KBM-7 (cell line): ENCODE results near the gene CMTM6.
"Not testable (repeated sequence)": the region's sequence is repeated elsewhere in the genome, so short reads cannot be mapped to it uniquely, and the experiment has no call there.

Source experiments
- DNase-seq: peaks from one replicate; pipeline ENCODE4 v3.0.0-alpha.2; 2015
- in situ Hi-C: fragments of 300-500 bp; cut with MboI; formaldehyde crosslinking; loops from 2 replicates; pipeline ENCODE4 v1.14.3; 2020; ENCODE audit warnings: low sequenced_read_pairs, low pct_unique_long_range_greater_than_20kb, mixed read lengths

CMTM6 gene

DNA sequence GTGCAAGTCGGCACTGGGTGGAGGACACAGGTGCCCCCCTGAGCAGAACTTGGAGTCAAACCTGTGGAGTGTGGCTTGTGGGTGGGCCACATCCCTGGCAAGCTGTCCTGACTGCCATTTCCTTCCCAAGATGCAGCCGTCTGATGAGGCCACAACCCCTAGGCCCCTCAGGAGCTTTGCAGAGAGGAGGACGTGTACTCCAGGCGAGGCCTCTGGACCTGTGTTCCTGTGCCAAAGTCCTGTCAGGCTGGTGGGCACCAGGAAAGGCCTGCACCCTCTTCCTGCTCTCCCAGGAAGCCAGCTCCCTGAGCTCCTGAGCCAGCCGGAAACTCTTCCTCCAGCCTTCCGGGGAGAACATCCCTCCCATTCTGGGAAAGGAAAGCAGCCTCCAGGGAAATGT is 48.5 kb downstream of the CMTM6 start:
- in situ Hi-C loops, result no loop called here
- DNase-seq, result no peak

DNA sequence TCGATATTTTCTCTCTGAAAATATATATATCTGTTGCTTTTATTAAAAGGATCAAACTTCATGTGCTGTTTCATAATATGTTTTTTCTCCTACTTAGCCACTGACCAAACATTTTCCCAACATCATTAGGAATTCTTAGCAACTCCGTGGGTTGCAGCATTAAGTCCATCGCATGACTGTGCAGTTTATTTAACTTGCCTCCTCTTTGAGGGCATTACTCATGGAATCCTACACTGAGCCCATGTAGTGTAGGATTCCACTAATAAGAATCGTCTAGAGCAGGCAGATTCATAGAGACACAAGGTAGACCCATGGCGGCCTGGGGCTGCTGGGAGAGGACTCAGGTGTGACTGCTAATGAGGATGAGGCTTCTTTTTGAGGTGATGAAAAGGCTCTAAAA is 49.3 kb downstream of the CMTM6 start:
- no peak for DNase-seq
- in situ Hi-C loops, result no loop called here

DNA sequence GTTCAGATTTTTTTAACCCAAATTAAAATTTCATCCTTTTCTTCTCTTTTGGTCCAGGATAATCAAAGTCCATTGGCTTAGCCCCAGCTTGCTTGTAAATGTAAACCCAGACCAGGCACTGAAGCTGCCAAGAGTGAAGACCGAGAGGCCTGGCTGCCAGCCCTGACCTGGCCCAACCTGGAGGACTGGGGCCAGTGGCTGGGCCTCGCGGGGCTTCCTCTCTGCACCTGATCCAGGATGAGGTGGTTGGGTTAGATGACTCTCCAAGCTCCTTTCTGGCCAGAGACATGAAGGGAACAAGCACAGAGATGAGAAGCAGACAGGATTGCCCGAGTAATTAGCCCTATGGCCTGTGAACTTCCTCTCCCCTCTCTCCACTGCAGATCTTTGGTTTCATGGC is 50.6 kb downstream of the CMTM6 start:
- DNase-seq, result no peak
- in situ Hi-C loops, result no loop called here

DNA sequence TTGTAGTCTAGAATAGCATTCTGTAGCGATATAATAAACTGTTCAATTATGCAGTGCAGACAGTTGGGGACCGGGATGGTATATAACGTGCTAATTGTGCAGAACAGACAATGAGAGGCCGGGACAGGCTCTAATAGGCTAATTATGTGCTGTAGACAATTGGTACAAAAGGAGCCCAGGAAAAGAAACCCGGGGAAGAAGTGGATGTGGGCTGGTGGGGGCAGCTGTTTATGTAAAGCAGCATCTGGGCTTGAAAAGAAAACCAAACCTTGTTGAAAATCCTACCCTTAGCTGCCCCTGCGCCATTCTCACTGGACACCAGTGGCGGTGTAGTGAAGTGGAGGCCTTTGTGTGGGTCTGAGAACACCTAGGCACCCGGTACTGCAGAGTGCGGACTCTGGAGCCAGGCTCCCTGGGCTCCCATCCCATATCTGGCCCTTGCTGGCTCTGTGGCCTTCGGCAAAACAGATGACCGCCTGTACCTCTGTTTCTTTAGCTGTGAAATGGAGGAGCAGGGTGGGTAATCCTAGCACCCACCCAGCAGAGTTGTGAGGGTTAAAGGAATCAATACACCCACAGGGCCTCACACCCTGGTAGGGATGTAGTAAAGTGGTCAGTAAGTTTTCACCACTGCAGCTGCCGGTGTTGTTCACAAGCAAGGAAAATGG is 51.5 kb downstream of the CMTM6 start:
- DNase-seq, result no peak
- in situ Hi-C loops, result no loop called here

DNA sequence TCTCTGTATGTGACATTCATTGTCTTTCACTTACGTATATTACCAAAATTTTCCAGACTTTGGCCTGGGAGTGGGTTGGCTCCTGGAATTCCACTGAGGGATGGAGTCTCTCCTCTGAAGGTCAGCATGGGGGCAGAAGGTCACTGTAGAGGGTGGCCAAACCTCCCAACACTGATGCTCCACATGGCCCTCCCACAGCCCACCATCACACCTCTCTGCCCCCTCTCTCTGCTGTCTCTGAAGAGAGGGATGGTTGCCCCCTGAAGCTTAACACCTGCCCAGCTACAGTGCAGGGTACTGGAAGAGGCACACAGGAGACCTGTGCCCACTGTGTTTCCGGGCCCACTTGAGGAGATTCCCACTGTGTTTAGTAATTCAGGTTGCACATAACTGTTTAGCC is 52.2 kb downstream of the CMTM6 start:
- no peak for DNase-seq

DNA sequence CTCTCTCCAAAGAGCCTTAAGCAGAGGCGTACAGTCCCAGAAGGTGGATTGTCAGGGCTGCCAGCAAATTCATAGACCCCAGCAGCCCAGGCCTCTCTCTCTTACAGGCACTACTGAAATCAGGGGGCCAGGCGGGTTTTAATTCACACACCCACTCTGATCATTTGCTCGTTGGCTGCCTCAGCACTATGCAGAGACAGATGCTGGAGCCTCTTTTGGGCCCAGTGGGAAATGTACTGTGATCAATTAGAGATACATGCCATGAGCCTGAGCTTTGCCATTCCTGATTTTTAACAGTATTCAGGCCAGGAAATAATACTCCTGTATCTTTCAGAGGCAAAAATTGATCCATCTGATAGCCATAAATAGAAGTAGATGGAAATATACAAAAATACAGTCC is 53.0 kb downstream of the CMTM6 start:
- in situ Hi-C loops, result no loop called here

More for the DNA sequence above, 52.2 kb downstream of the CMTM6 start:
- in situ Hi-C loops, result no loop called here

DNA sequence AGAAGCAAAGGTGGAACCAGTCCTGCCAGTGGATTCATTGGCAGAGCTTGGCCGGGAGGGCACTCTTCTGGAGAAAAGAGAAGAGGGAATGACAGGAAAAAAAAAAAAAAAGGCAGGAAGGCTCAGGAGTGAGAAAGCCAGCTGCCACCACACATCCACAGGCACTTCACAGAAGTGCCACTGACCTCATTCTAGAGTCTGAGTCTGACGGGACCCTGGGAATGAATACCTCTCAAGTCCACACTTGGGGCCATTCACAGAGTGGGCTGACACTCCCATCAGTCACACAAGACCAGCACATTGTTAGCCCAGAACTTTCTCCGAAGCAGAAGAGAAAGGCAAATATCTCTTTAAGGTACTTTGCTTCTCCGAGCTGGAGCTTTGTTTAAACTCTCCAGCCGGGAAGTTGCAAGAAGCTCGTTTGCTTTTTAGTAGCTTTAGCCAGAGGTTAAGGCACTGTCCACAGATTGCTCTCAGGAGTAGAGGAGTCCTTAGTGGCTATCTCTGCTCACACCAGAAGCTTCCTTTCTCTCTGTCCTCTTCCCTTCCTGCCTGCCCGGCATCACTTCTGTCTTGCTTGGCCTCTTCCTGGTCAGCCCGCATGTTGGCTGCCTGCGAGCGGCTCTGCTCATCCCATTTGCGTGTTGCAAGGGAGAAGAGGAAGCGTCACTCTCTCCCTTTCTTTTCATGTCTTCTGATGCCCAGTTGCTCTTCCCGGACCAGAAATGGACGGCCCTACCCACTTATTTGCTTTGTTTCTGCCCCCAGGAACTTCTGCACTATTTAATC is 53.8 kb downstream of the CMTM6 start:
- DNase-seq, result no peak

More for the DNA sequence above, 53.0 kb downstream of the CMTM6 start:
- DNase-seq, result no peak

DNA sequence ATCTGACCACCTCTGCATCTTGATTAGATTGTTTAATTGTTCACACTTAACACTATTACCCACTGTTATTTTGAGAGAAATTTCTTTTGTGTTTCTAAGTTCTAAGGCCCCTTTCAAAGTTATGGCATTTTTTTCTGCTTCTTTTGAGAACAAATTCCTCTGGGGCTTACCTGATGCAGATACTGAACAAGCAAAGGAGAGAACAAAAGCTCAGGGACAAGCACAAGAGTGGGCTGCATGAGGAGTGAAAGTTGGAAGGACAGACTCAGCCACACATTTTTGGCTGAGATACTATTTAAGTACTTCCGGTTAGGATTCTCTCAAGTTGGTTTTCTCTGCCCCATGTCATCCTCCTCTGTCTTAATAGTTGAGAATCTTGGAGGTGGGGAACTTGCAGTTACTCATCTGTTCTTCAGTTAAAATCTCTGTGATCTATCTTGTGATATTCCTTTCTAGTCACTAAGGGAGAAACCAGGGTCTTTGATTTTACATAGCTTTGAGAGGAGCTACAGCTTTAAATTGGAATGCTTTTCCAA is 54.7 kb downstream of the CMTM6 start:
- no peak for DNase-seq
- in situ Hi-C loops, result no loop called here

More for the DNA sequence above, 53.8 kb downstream of the CMTM6 start:
- in situ Hi-C loops, result no loop called here

DNA sequence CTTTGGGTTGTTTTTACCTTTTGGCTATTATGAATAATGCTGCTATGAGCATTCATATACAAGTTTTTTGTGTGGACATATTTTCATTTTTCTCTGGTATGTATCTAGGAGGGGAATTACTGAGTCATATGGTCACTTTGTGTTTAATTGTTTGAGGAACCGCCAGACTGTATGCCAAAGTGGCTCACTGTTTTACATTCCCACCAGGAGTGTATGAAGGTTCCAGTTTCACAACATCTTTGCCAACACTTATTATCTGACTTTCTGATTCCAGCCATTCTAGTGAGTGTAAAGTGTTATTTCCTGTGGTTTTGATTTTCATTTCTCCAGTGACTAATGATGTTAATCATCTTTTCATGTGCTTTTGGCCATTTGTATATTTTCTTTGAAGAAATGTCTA is 59.2 kb downstream of the CMTM6 start:
- in situ Hi-C loops, result no loop called here
- DNase-seq, result no peak

DNA sequence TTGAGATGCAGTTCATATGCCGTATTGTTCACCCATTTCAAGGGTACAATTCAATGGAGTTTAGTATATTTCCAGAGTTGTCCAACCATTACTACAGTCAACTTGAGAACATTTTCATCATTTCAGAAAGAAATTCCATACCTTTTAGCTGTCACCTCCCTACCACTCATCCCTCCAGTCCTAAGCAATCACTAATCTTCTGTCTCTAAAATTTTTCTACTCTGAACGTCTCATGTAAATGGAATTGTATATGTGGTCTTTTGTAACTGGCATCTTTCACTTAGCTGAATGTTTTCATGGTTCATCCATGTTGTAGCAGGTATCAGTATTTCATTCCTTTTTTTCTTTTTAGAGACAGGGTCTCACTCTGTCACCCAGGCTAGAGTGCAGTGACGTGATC is 59.9 kb downstream of the CMTM6 start:
- in situ Hi-C loops, result no loop called here
- DNase-seq, result no peak

DNA sequence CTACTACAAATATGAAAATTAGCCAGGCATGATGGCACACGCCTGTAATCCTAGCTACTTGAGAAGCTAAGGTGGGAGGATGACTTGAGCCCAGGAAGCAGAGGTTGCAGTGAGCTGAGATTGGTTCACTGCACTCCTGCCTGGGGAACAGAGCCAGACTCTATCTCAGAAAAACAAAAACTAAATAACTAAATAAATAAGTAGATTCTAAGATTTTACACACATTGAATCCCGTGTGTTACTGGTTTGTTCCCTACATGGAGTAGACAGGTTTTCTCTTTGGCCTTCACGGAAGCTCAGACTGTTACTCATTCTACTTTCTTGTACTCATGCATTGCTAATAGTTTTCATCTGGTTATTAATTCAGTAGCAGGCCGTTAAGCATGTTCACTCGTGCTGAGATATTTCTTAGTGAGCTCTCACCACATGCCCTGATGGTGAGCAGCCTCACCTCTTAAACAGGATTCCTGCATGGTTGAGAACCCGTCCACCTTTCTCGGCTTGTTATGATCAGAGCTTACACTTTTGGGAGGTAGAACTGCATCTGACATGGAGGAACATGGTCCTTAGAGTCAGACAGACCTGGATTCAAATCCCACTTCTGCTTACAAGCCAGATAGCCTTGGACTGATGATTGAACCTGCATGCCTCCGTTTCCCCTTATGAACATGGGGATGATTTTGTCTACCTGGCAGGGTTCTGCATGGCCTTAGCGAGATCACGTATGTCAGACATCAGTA is 61.9 kb downstream of the CMTM6 start:
- DNase-seq, result no peak
- in situ Hi-C loops, result no loop called here

DNA sequence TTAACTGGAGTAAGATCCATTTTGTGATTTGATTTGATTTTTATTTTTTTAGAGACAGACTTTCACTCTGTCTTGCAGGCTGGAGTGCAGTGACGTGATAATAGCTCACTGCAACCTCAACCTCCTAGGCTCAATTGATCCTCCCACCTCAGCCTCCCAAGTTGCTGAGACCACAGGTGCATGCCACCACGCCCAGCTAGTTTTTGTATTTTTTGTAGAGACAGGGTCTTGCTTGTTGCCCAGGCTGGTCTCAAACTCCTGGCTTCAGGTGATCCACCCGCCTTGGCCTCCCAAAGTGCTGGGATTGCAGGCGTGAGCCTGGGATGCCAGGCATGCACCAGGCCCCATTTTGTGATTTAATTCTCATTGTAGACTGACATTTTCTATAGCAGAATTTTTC is 63.2 kb downstream of the CMTM6 start:
- in situ Hi-C loops, result not testable (repeated sequence)

DNA sequence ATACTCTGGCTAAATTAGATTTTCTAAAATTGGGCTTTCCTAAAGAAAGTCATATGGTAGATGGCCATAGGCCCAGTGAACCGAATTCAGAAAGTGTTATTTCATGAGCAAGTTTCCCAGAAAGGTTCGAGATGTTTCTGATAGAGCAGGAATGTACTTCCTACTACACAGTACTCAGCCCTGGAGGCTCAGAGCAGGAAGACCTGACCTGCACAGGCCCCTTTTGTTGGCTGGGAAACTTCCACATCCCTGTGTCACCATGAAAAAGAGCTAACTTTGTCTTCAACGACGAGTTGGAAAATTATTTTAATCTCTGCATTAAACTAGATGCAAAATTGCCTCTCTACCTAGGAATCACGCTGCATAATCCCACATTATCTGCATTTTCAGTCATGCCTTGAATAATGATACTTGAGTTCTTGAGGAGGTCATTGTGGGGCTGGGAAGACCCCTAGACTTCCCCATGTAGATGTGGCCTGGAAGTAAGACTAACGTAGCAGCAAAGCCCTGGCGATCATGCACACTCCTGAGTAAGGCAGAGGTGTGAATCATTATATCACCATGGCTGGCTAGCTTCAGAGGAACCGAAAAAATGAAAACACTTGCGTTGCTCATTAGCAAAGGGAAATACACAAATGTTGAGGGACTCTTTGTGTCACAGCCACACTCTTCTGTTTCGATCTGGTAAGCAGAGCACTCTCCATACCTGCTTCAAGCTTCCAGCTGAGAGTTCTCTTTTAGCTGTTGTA is 63.9 kb downstream of the CMTM6 start:
- in situ Hi-C loops, result no loop called here
- no peak for DNase-seq

More for the DNA sequence above, 63.2 kb downstream of the CMTM6 start:
- not testable (repeated sequence) for DNase-seq

DNA sequence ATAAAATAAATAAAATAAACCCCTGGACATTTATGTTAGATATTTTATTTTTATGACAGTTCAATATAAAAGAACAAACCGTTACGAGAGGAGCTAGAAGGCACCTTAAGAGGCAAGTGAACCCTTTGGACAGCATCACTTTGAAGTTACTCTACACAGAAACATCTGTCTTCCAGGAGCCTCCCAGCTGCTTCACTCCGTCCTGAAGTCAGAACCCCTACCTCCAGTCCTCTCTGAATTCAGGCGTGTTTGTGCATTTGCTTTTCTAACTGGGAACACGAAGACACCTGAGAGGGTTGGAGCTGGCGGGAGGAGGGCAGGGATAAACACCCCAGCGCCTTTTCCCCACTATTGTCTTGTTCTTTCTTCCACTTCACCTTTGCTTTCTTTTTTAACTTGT is 64.8 kb downstream of the CMTM6 start:
- no peak for DNase-seq
- in situ Hi-C loops, result no loop called here

DNA sequence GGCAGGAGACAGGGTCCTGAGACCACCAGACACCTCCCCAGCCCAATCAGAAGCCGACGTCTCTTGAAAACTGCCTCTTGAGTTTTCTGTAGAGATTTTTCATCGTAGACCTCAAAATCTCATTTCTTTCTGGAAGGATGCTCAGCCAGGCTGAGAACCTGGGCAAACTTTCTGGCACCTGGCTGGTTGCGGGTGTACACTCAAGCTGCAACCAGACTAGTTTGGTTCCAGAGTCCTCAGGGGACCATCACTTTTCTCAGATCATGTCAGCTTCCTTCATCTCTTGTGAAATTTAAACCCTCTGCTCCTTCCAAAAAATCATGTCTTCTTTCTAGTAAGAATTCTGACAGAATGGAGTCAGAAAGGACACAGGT is 65.8 kb downstream of the CMTM6 start:
- no peak for DNase-seq
- in situ Hi-C loops, result no loop called here

DNA sequence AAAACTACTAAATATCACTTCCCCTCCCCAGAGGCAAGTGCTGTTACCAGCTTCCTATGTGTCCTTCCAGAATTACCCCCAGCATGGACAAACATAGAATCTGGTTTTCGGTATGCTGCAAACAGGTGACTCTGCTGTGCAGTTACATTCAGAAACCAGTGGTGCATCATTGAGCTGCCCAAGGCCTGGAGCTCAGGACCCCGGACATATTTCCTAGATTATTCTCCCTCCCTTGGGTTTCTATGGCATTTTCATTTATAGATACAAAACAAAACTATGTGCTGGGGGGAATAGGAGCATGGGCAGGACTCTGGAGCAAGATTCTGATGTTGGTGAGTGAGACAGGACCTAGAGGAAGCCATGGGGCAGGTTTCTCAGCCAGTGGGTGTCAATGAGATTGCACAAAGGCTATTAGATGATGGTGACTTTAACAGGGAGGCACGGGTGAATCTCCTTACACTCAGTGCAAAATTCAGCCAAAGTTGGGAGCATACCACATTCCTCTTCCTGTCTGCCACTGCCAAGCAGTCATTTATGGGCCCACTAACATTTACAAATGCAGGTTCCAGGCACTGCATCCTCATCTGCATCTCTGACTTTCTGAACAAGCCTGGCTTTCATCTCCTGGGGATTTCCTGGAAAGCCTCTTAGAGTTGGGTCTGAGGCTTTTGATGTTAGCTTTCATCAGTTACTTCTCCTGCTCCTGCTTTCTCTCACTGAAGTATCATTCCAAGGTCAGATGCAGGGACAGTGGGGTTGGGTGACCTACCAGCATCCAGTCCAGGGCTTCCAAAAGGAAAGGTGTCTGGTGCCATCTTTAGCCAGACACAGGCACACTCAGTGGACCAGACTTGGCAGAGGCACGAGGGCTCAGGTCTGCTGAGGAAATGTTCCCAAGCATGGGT is 66.5 kb downstream of the CMTM6 start:
- no peak for DNase-seq
- in situ Hi-C loops, result no loop called here

DNA sequence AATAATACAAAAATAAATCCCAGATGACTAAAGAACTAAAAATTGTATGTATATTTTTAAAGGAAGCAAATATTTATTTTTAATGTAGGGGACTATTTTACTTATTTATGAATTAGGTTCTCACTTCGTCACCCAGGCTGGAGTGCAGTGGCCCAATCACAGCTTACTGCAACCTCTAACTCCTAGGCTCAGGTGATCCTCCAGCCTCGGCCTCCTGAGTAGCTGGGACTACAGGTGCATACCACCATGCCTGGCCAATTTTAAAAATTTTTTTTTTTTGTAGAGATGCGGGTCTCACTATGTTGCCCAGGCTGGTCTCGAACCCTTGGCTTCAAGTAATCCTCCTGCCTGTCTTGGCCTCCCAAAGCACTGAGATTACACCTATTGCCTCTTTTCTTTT is 68.4 kb downstream of the CMTM6 start:
- in situ Hi-C loops, result no loop called here
- DNase-seq, result no peak
